Measurements from ENCODE around the gene HEYL.

Gene HEYL

GRCh38 chr1:39596163-39596562 is 43.3 kb downstream of the HEYL start:
- no peak for DNase-seq

DNA sequence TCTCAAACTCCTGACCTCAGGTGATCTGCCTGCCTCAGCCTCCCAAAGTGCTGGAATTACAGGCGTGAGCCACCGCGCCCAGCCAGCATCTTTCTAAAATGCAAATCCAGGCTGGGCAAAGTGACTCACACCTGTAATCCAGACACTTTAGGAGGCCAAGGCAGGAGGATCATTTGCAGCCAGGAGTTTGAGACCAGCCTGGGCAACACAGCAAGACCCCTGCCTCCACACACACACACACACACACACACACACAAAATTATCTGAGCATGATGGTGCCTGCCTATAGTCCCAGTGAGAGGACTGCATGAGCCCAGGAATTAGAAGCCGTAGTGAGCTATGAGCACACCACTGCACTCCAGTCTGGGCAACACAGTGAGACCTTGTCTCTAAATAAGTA is 46.1 kb downstream of the HEYL start:
- no peak for DNase-seq

DNA sequence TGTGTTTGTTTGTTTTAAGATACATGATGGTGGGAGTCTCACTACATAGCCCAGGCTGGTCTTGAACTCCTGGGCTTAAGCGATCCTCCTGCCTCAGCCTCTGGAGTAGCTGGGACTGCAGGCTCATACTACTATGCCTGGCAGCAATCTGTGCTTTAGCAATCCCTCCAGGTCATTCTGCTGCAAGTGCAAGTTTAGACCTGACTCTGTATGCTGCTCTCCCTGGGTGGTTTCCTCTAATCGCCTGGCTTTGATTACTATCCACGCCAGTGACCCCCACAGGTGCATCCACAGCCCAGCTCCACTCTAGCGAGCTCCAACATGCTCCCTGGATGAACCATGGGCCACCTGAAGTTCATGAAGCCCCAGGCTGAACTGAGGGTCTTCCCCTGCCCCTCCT is 47.4 kb downstream of the HEYL start:
- no peak for DNase-seq

- DNase-seq: no peak
Measured at GRCh38 chr1:39590546-39590945, 48.9 kb downstream of the HEYL start.

GRCh38 chr1:39585933-39586332 is 53.5 kb downstream of the HEYL start:
- DNase-seq: no peak

DNA sequence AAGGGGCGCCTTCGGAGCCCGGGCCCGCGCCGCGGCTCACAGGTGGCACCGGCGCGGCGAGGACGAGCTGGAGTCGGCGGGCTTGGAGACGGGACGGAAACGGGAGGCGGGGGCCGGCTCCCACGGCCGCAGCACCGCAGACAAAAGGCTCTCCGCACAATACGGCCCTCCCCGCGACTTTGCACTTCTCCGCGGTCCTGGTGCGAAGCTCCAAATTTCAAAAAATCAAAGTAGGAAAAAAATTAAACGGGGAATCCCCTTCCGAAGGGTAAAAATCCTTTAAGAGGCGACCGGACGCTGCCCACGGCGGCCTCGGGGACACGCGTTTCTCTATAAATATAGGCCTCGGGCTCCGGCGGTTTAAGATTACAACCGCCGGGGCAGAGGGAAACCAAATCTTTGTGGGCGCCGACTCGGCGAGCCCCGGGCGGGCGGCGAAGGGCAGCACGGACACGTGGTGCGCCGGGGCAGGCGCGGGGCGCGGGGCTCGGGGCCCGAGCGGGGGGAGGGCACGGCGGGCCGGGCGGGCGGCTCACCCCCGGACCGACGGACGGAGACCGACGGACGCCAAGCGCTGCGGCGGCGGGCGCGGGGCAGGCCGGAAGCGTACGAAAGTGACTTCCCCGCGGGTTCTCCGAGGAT is 63.3 kb downstream of the HEYL start:
- DNase-seq: peak; percentile 63

- peak; percentile 67 for DNase-seq
Measured at GRCh38 chr1:39575191-39576015, 64.0 kb downstream of the HEYL start.

DNA sequence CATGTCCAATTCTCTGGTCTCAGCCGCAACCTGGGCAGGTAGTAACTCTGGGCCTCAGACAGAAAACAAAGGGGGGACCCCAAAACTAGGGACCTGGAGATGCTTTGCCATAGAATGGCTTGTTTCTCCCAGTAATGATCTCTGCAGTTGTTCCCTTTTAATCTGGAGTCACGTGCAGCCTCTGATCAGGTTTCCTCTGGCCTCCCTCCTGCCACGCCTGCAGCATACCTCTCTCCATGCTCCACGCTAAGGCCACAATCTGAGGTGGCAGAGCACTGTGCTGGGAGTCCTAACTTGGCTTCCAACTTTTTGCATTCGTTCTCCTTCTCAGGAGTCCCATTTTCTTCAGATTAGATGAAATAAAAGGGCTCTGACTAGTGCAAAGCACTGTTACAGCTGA is 64.8 kb downstream of the HEYL start:
- no peak for DNase-seq
